Stimulated activated CD8-positive, alpha-beta memory T cell treated with anti-CD3 and anti-CD28 coated beads, Interleukin-4, amount 100 ng/mL, for 1 hour (primary cell): ENCODE results near the gene RBMY1B.
"Not testable (repeated sequence)": the region's sequence is repeated elsewhere in the genome, so short reads cannot be mapped to it uniquely, and the experiment has no call there.

Experiments used
- DNase-seq, 2 donors: peaks; one replicate each; pipeline ENCODE4 v3.0.0-alpha.2; 2020; ENCODE audit warnings: low read depth in 2 of 2, low spot score in 1 of 2

RBMY1B gene

DNA sequence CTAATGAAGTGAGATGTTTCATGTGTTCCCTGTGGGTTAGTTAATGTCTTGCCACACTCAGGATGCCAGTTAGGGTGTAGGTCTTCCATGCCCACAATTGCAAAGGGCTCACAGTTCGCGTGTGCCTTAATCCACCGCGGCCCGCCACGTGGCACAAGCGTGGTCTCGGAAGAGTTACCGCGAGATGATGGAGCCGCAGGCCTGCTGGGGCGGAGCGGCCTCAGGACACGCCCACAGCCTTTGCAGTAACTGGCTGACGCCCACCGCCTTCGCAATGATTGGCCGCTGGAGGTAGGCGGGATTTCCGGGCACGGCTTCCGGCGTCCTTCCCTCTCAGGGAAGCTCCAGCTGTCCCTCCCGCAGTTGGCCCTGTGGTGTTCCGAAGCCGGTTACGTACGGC, at the start of gene RBMY1B:
Gene RBMY1B, plus strand, starts transcription at position 301 of the 400 bp plus-strand sequence. CDS start 2,013 bp downstream, outside the sequence.
- not testable (repeated sequence) for DNase-seq

DNA sequence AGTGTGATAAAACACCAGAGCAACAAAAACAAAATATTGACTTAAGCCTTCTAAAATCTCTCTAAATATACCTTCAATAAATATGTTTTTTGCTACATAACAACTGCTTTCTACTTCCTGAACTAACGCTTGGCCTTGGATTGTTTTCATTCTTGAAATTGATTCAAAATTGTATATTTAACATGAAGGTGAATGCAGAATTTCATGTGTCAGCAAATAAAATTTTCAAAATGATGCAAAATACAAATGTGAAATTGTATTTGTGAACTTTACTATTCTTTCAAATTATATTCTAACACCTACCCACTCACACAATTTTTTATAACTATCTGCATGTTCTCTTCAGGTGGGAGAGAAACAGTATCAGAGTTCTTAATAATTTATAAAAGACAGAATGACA, 48.2 kb upstream of the RBMY1B start:
- not testable (repeated sequence) for DNase-seq

DNA sequence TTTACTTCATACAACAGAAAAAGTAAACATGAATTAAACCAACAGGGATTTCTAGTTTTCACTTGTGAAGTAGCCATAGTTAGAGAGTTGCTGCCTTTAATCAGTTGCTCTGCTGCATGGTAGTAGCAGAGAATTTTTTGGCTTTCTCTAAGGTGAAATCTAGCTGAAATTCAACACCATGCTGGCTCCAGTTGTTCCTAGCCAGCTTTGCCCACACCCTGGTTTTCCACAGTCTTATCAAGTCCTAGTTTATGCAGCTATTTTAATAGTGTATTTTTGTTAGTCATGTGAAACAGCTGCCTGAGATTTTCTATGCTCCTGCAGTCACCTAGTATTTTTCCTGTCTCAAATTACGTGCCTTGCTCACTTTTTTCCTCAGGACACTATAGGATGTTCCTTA, 28.2 kb upstream of the RBMY1B start:
- no peak for DNase-seq

DNA sequence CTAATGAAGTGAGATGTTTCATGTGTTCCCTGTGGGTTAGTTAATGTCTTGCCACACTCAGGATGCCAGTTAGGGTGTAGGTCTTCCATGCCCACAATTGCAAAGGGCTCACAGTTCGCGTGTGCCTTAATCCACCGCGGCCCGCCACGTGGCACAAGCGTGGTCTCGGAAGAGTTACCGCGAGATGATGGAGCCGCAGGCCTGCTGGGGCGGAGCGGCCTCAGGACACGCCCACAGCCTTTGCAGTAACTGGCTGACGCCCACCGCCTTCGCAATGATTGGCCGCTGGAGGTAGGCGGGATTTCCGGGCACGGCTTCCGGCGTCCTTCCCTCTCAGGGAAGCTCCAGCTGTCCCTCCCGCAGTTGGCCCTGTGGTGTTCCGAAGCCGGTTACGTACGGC, 23.4 kb downstream of the RBMY1B start, which contains the start of gene RBMY1A1:
Gene RBMY1A1, plus strand, starts transcription at position 301 of the 400 bp plus-strand sequence. CDS start 2,013 bp downstream, outside the sequence.
- DNase-seq = not testable (repeated sequence)

DNA sequence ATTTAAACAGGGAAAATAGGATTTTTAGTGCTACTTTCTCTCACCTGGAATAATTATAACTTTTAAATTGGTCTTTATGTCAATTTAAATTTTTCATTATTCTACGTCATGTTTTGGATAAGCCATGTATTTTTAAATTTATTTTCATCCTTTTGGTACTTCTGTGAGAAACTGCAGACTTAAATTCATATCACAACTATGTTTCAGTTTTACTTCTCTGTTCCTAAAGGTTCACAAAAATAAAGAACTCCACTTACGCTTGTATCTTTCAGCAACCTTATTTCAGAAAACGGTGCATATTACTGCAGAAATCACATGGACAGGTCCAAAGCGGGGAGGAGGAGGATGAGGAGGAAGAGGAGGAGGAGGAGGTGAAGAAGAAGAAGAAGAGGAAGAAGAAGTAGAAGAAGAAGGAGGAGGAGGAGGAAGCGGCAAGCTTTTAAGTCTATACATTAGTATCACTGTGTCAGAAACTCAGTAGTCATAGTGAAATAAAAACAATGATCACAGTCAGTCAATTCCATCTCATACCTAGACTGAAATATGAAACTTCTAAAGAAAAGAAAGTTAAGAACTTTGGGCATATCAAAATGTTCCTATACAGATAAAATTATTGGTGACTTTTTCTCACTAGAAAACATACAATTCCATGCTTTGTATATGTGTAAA, 48.3 kb downstream of the RBMY1B start:
- not testable (repeated sequence) for DNase-seq
